ENCODE results near the gene INPP5F.

Gene INPP5F

DNA sequence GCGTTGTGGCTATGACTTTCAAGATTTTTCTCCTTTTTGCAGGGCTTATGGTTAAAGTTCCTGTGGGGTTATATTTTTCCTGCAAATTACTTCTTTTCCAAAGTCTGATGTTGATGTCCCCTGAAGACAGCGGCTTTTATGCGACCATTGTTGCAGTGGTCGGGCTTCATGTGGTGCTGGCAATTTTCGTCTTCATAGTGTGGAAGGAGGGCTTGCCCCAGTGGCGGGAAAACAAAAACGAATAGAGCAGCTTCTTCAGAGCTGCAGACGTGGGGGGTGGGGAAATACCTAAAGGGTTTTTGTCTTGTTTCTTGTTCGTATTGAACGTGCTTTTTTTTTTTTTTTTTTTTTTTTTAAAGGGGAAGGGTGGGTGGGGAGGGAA, 93.0 kb downstream of the INPP5F start:
- H3K9me3 ChIP-seq (ENCODE audit: insufficient read depth, low read length): no peaks in the 10 kb centered on the region
- no peaks in the 10 kb centered on the region for H3K27me3 ChIP-seq (ENCODE audit: low read length)
- H4K20me1 ChIP-seq (ENCODE audit: low read depth, low read length): no peaks in the 10 kb centered on the region
- H3K4me3 ChIP-seq (ENCODE audit: insufficient read depth, low read length, poor library complexity, severe bottlenecking): no peak overlapping the region
- H3K36me3 ChIP-seq (ENCODE audit: low read length): no peaks in the 10 kb centered on the region; the same call in 1 of the 2 replicates
- no peak overlapping the region for H3K9ac ChIP-seq (ENCODE audit: low read length)
- no peak overlapping the region for H3K4me2 ChIP-seq (ENCODE audit: low read depth, low read length, poor library complexity, severe bottlenecking)
- H3K27ac ChIP-seq (ENCODE audit: low read depth, low read length): no peak overlapping the region
- H3K79me2 ChIP-seq (ENCODE audit: insufficient read depth, low read length): no peaks in the 10 kb centered on the region
- no peaks in the 10 kb centered on the region for H3K9me2 ChIP-seq (replicated peaks; ENCODE audit: insufficient read depth, low read length)
- H3F3A ChIP-seq (ENCODE audit: insufficient read depth): no peaks in the 10 kb centered on the region; the same call in 1 of the 2 replicates
- H2AFZ ChIP-seq (ENCODE audit: low read depth, low read length, severe bottlenecking): no peak overlapping the region
- no peak for TF ChIP-seq EZH2phosphoT487 (conservative IDR thresholded peaks at IDR 0.05; ENCODE audit: low read length)
- TF ChIP-seq, protein P1, sequence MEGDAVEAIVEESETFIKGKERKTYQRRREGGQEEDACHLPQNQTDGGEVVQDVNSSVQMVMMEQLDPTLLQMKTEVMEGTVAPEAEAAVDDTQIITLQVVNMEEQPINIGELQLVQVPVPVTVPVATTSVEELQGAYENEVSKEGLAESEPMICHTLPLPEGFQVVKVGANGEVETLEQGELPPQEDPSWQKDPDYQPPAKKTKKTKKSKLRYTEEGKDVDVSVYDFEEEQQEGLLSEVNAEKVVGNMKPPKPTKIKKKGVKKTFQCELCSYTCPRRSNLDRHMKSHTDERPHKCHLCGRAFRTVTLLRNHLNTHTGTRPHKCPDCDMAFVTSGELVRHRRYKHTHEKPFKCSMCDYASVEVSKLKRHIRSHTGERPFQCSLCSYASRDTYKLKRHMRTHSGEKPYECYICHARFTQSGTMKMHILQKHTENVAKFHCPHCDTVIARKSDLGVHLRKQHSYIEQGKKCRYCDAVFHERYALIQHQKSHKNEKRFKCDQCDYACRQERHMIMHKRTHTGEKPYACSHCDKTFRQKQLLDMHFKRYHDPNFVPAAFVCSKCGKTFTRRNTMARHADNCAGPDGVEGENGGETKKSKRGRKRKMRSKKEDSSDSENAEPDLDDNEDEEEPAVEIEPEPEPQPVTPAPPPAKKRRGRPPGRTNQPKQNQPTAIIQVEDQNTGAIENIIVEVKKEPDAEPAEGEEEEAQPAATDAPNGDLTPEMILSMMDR (IDR thresholded peaks at IDR 0.05; ENCODE audit: insufficient read depth, low read length, poor library complexity, severe bottlenecking): no peak

GRCh38 chr10:119821182-119821581, 95.3 kb downstream of the INPP5F start:
- TF ChIP-seq, protein P1 (IDR thresholded peaks at IDR 0.05; ENCODE audit: insufficient read depth, low read length, poor library complexity, severe bottlenecking): no peak
- no peak for TF ChIP-seq EZH2phosphoT487 (conservative IDR thresholded peaks at IDR 0.05; ENCODE audit: low read length)
- Histone ChIP-seq H3K79me2 (ENCODE audit: insufficient read depth, low read length) (no peaks in the 10 kb centered on the region), H3K4me2 (ENCODE audit: low read depth, low read length, poor library complexity, severe bottlenecking) (no peak overlapping the region), H3K9me2 (replicated peaks; ENCODE audit: insufficient read depth, low read length) (no peaks in the 10 kb centered on the region), H4K20me1 (ENCODE audit: low read depth, low read length) (no peaks in the 10 kb centered on the region), H3K4me3 (ENCODE audit: insufficient read depth, low read length, poor library complexity, severe bottlenecking) (no peak overlapping the region), H2AFZ (ENCODE audit: low read depth, low read length, severe bottlenecking) (no peak overlapping the region), H3K27me3 (ENCODE audit: low read length) (no peaks in the 10 kb centered on the region), H3K9ac (ENCODE audit: low read length) (no peak overlapping the region), H3F3A (ENCODE audit: insufficient read depth) (no peaks in the 10 kb centered on the region; the same call in 1 of the 2 replicates), H3K9me3 (ENCODE audit: insufficient read depth, low read length) (no peaks in the 10 kb centered on the region), H3K27ac (ENCODE audit: low read depth, low read length) (no peak overlapping the region), H3K36me3 (ENCODE audit: low read length) (no peaks in the 10 kb centered on the region; the same call in 1 of the 2 replicates)

DNA sequence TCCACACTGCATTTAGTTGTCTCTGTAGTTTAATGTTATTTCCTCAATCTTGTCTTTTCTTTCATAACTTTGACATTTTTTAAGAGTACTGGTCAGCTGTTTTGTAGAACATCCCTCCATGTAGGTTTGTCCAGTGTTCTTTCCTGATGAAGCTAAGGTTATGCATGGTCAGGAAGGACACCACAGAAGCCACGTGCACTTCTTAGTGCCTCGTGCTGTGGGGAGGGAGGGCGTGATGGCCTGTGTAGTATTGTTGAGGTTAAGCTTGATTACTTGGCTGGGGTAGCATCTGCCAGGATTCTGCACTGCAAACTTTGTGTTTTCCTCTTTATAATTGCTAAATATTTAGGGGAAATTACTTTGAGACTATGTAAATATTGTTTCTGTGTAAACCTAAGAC, 98.4 kb downstream of the INPP5F start:
- H3K4me2 ChIP-seq (ENCODE audit: low read depth, low read length, poor library complexity, severe bottlenecking): no peak overlapping the region
- no peaks in the 10 kb centered on the region; the same call in 1 of the 2 replicates for H3F3A ChIP-seq (ENCODE audit: insufficient read depth)
- no peak overlapping the region for H2AFZ ChIP-seq (ENCODE audit: low read depth, low read length, severe bottlenecking)
- H3K79me2 ChIP-seq (ENCODE audit: insufficient read depth, low read length): no peaks in the 10 kb centered on the region
- TF ChIP-seq EZH2phosphoT487 (conservative IDR thresholded peaks at IDR 0.05; ENCODE audit: low read length): no peak
- TF ChIP-seq, protein P1 (IDR thresholded peaks at IDR 0.05; ENCODE audit: insufficient read depth, low read length, poor library complexity, severe bottlenecking): no peak
- no peaks in the 10 kb centered on the region for H4K20me1 ChIP-seq (ENCODE audit: low read depth, low read length)
- H3K9me3 ChIP-seq (ENCODE audit: insufficient read depth, low read length): no peaks in the 10 kb centered on the region
- peaks cover 8% of the 10 kb centered on the region; the same call in 1 of the 2 replicates for H3K36me3 ChIP-seq (ENCODE audit: low read length)
- H3K4me3 ChIP-seq (ENCODE audit: insufficient read depth, low read length, poor library complexity, severe bottlenecking): no peak overlapping the region
- no peak overlapping the region for H3K9ac ChIP-seq (ENCODE audit: low read length)
- no peaks in the 10 kb centered on the region for H3K9me2 ChIP-seq (replicated peaks; ENCODE audit: insufficient read depth, low read length)
- H3K27ac ChIP-seq (ENCODE audit: low read depth, low read length): no peak overlapping the region
- H3K27me3 ChIP-seq (ENCODE audit: low read length): no peaks in the 10 kb centered on the region

All from SU-DHL-6 (cell line).